Measurements from ENCODE around the gene IGFBP3. TPM values are rescaled to one million over a fixed set of nuclear protein-coding genes. Genes with fewer than 3 reads are reported as not detected.

The IGFBP3 gene
- total RNA-seq, 1 experiment from 2014 or later = 4.1 TPM

- Histone ChIP-seq H3K9me2 (ENCODE audit: insufficient read depth) (no peaks in the 10 kb centered on the region), H3K79me2 (ENCODE audit: insufficient read depth, low read length) (no peaks in the 10 kb centered on the region), H3K27me3 (ENCODE audit: insufficient read depth, low read length) (no peaks in the 10 kb centered on the region), H3K4me2 (ENCODE audit: low read length) (no peak overlapping the region), H3K4me1 (ENCODE audit: control insufficient read depth in 1 of 2, insufficient read depth in 2 of 2, low read length in 2 of 2) (peaks cover 12 to 15% of the 10 kb centered on the region in 2 experiments), H3K9me3 (ENCODE audit: control insufficient read depth in 1 of 2, insufficient read depth in 1 of 2, low read depth in 1 of 2, low read length in 2 of 2) (no peaks in the 10 kb centered on the region), H4K20me1 (ENCODE audit: insufficient read depth) (no peaks in the 10 kb centered on the region), H3K4me3 (replicated peaks in 1 of 2; ENCODE audit: low read depth in 1 of 2, low read length in 2 of 2) (no peak overlapping the region), H3K27ac (ENCODE audit: low read depth, low read length) (no peak overlapping the region), H3K9ac (ENCODE audit: low read length) (no peak overlapping the region), H3K36me3 (ENCODE audit: control insufficient read depth in 1 of 2, insufficient read depth in 2 of 2, low read length in 2 of 2) (no peaks in the 10 kb centered on the region), H2AFZ (ENCODE audit: low read depth, low read length, poor library complexity, severe bottlenecking) (no peak overlapping the region)
- ChIA-PET CTCF (no interaction called here), RAD21 (ENCODE audit: low non-redundant PET in 1 of 2, low total read pairs in 2 of 2, uncharacterized antibody in 2 of 2, unreplicated experiment in 2 of 2) (no interaction called here), POLR2A (no interaction called here)
- DNase-seq (ENCODE audit: low read depth, low spot score) = no peak
- intact Hi-C loops (cut with micrococcal nuclease) = loop anchor here (10.0 kb wide), 1 partner anchor 1285 kb away; no protein-coding TSS in a partner anchor
- TF ChIP-seq SRF (IDR thresholded peaks at IDR 0.05; ENCODE audit: low read depth) (no peak), EGR1 (IDR thresholded peaks at IDR 0.05; ENCODE audit: low read depth) (no peak), POLR2A (IDR thresholded peaks at IDR 0.05; ENCODE audit: borderline replicate concordance, extremely low read depth, insufficient read depth, insufficient read length) (no peak), POLR2AphosphoS5 (IDR thresholded peaks at IDR 0.05; ENCODE audit: low read depth, low read length) (no peak), CTCF (IDR thresholded peaks at IDR 0.05 in 2 of 3, conservative IDR thresholded peaks at IDR 0.05 in 1 of 3; ENCODE audit: borderline replicate concordance in 1 of 3, insufficient read depth in 1 of 3, low read depth in 2 of 3, low read length in 2 of 3) (no peak), SIN3A (IDR thresholded peaks at IDR 0.05; ENCODE audit: low read depth) (no peak), JUND (IDR thresholded peaks at IDR 0.05) (no peak), CEBPB (IDR thresholded peaks at IDR 0.05; ENCODE audit: low read depth) (no peak), ATF3 (IDR thresholded peaks at IDR 0.05) (no peak), SP1 (IDR thresholded peaks at IDR 0.05; ENCODE audit: low read depth) (no peak), ZFX (IDR thresholded peaks at IDR 0.05) (no peak), TCF7L2 (IDR thresholded peaks at IDR 0.05; ENCODE audit: borderline replicate concordance, extremely low read depth, insufficient read depth, insufficient read length) (no peak), CBX3 (IDR thresholded peaks at IDR 0.05; ENCODE audit: low read depth) (no peak), FOSL1 (IDR thresholded peaks at IDR 0.05; ENCODE audit: low read depth) (no peak)
- no TSS peak for BruUV-seq (replicated peaks)
- no peak for ATAC-seq
Observed at GRCh38 chr7:45889367-45890067, 31.6 kb downstream of the IGFBP3 start.

Measured in HCT116 (cell line).